Hematopoietic multipotent progenitor cell treated with erythropoietin and hydrocortisone succinate and interleukin-3 and kit ligand, for 8 days (in vitro differentiated cells): ENCODE data around the gene MARS2.
"Not testable (repeated sequence)": the region's sequence is repeated elsewhere in the genome, so short reads cannot be mapped to it uniquely, and the experiment has no call there.

ENCODE experiments used
- DNase-seq: peaks from one replicate; pipeline ENCODE4 v3.0.0-alpha.2; 2015

MARS2 gene

DNA sequence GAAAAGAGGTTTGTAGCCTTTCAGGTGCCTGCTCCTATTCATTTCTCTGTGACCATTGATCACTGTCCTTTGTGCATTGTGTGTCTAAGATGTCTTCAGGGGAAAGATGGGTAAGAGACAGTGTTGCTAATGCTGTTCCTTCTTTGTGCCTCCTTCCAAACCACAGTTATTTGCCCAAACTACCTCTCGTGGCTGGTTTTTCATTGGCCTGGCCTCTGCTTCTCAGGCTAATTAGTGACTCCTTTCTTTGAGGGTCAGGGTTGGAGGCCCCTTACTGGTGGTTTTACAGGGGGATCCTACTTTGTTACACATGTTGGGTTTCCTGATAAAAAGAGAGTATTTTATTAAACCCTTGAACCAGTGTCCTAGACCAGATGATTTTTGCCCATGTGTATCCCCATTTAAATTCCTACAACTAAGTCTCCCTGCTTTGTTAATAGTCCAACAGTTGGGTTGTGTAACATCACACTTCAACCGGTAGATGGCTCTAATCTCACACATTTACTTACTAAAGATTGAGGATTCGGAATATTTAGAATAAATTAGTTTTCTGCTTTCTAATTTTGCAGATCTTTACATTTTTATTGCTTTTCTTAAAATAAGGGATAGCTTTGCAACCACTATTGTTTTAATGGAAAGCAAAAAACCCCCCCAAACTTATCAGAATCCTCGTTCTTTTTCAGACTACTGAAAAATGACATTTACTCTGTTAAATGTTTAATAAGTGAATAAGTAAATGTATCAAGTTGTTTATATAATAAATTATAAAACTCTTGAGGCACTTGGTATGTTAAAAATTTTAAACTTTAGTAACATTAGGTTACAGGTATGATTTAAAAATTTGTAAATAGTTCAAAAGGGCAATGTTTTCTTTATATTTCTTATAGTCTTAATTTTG, 2.4 kb downstream of the MARS2 start:
- peak; percentile 76 for DNase-seq

DNA sequence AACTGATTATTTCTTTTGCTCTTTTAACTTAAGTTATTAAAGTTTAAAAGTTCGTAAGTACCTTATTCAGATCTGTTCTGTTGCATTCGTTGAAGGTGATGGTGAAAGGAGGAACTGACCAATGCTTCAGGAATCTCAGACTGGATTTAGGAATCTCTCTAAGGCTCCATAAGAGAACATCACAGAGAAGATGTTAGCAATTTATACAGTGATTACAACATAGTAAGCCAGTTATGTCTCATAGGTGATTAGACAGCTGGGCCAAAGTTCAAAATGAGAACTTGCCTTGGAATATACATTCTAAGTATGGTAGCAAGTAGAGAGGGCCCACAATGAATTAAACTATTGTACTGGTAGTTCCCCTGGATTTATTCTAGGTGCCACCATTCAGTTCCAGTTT, 3.2 kb downstream of the MARS2 start:
- no peak for DNase-seq

DNA sequence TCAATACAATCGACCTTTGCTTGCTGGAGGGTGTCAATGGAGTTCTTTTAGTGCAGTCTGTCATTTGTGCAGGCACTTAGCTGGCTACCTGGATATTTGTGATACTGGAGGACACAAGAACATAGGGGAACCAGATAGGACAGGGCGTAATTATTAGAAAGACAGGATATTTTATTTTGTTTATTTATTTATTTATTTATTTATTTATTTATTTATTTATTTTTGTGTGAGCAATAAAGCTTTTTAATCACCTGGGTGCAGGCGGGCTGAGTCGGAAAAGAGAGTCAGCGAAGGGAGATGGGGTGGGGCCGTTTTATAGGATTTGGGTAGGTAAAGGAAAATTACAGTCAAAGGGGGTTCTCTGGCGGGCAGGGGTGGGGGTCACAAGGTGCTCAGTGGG, 4.0 kb downstream of the MARS2 start:
- DNase-seq = not testable (repeated sequence)

DNA sequence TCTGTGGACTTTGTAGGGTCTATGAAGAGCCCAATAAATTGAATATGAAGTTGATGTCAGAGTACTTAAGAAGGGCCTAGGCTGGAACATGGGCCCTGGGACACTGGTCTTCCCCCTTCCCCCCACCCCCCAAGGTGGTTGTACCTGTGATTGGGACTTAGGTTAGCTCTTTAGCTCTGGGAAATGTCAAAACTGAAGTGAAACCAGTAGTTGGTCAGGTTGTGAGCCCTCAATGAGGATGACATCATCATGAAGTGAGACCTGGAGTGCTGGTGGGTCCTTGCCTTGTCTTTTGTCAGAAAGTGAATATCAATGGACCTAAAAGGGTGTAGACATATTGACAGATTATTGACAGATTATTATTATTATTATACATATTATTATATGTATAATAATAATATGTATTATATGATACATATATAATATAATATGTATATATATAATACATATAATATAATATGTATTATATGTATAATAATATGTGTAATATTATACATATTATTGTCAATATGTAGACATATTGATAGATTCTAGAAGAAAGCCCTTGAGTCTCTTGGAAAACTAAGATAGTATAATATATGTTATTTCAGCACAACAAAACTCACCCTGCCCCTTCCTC, 5.4 kb downstream of the MARS2 start:
- DNase-seq = no peak

DNA sequence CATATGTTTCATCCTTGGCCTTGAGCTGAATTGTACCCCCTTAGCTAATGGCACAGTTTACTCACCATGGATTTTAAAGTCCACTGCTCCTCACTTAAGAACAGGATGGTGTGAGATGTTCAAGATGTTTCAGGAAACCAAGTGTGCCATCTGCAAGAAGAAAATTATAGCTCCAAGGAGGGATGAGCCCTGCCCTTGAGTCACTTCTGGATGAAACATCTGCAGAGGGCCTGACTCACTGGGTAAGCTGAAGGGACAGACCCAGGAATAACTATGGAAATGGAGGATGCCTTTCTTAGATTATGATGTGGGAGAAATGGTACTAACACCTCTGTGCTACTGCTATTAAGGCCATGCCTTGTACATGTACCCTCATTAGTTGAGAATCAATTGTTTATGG, 6.4 kb downstream of the MARS2 start:
- DNase-seq = no peak

DNA sequence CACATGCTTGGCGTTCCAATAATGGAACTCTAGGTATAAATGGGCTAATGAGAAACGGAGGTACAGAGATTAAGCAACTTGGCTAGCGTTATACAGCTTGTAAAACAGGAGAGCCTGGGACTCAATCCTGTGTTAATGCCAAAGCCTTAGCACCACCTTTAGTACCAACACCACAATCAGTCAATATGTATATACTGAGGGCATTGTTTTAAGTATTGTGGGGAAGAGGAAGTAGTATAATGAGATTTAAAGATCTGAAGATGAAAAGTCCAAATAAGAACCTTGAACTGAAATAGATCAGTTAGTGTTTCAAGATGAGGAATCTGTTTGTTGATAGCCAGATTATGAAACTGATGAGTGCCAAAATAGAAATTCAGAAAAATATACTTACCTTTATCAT, 8.1 kb downstream of the MARS2 start:
- DNase-seq = no peak

DNA sequence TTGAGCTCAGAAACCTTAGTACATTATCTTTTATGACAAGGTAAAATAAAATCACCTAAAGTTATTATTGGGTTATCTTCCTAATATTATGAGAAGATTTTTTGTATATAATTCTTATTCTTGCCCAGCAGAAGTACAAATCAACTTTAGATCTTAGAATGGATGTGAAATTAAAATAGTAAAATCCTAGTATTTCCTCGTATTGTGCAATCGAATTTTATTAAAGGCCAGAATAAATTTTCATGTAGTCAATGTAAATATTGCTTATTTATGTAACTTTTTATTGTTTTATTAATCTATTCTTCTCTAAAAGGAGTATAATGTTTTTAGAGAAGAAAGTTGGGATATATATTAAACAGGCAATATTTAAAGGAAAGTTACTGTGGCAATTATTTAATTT, 12.7 kb downstream of the MARS2 start:
- DNase-seq = no peak

DNA sequence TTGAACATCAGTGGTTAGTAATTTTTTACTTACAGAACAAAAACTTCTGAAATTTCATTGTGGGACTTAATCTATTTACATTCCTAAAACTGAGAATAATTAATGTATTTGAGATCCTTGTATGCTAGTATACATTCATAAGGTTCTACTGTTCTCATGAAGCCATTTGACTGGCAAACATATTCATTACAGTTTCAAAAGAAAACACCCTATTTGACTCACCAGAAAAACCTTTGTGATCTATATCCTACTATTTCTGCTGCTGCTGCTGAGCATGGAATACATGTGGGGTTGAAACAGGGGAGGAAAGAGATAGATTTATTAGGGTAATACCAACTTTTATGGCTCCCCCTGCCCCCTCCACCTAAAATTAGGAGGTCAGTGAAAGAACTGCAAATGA, 21.8 kb downstream of the MARS2 start:
- DNase-seq = no peak

DNA sequence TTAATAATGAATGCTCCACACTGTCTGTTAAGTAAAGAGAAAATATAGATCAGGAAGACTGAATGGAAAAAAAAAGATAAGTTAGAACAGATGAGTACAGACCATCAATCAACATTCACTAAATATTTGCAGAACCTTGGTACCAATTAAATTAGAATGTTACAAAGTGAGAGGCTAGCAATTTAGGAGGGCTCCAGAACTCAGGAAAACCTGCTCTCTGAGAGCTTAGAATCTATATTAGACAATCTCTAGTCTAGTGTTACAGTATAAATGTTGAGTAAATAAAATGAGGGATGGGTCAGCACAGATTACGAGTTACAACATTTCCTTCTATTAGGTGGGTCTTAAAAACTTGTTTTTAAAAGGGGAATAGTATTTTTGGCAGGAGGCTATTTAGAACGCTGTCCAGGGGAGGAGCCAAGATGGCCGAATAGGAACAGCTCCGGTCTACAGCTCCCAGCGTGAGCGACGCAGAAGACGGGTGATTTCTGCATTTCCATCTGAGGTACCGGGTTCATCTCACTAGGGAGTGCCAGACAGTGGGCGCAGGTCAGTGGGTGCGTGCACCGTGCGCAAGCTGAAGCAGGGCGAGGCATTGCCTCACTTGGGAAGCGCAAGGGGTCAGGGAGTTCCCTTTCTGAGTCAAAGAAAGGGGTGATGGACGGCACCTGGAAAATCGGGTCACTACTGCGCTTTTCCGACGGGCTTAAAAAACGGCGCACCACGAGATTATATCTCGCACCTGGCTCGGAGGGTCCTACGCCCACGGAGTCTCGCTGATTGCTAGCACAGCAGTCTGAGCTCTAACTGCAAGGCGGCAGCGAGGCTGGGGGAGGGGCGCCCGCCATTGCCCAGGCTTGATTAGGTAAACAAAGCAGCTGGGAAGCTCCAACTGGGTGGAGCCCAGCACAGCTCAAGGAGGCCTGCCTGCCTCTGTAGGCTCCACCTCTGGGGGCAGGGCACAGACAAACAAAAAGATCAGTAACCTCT, 23.7 kb downstream of the MARS2 start:
- DNase-seq = not testable (repeated sequence)

DNA sequence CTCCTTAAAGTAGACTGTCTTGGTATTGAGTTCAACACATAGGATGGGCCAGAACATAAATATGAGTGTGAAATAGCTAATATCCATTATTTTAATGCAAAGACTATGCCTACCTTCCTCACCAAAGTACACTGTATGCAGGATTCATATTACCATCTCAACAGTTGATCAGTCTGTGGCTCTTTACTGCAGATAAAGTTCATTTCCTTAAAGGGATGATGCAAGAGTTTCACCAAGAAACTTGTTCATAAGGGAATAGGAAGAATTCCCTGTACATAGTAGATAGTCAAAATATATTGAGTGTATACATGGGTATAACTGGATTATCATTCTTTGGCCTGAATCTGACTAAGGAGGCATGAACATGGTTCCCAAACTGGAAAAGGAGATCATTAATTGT, 35.0 kb downstream of the MARS2 start:
- DNase-seq = no peak
